ENCODE results near the gene PRKAG2. TPM values are rescaled to one million over a fixed set of nuclear protein-coding genes. Genes with fewer than 3 reads are reported as not detected.

The PRKAG2 gene
- total RNA-seq, 1 donor from 2014 or later, result 17.9 TPM

DNA sequence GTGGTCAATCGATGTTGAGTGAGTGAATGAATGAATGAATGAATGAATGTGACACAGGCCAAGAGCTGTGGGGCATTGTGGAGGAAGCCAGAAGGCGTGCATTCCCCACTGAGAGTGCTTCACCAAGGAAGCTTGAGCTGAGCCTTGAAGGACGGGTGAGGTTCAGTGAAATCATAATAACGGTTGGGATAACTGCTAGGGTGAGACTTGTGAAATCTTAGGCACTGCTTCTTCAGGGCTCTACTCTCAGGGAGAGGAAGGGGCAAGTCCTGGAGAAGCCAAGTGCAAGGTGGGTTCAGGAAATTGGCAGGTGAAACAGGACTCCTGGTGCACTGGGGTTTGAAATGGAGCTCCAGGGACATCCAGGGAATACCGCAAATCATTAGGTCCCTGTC is 23.7 kb upstream of the PRKAG2 start:
- no peak for DNase-seq (ENCODE audit: extremely low spot score, unreplicated experiment)
- Mint-ChIP-seq H3K36me3 (no peaks in the 10 kb centered on the region), H3K4me3 (no peak overlapping the region), H3K4me1 (ENCODE audit: unreplicated experiment) (peaks cover 20% of the 10 kb centered on the region), H3K27ac (no peak overlapping the region), H3K9me3 (no peaks in the 10 kb centered on the region), H3K27me3 (peaks cover 24% of the 10 kb centered on the region)
- TF ChIP-seq, protein P1, sequence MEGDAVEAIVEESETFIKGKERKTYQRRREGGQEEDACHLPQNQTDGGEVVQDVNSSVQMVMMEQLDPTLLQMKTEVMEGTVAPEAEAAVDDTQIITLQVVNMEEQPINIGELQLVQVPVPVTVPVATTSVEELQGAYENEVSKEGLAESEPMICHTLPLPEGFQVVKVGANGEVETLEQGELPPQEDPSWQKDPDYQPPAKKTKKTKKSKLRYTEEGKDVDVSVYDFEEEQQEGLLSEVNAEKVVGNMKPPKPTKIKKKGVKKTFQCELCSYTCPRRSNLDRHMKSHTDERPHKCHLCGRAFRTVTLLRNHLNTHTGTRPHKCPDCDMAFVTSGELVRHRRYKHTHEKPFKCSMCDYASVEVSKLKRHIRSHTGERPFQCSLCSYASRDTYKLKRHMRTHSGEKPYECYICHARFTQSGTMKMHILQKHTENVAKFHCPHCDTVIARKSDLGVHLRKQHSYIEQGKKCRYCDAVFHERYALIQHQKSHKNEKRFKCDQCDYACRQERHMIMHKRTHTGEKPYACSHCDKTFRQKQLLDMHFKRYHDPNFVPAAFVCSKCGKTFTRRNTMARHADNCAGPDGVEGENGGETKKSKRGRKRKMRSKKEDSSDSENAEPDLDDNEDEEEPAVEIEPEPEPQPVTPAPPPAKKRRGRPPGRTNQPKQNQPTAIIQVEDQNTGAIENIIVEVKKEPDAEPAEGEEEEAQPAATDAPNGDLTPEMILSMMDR (conservative IDR thresholded peaks at IDR 0.05), result no peak

DNA sequence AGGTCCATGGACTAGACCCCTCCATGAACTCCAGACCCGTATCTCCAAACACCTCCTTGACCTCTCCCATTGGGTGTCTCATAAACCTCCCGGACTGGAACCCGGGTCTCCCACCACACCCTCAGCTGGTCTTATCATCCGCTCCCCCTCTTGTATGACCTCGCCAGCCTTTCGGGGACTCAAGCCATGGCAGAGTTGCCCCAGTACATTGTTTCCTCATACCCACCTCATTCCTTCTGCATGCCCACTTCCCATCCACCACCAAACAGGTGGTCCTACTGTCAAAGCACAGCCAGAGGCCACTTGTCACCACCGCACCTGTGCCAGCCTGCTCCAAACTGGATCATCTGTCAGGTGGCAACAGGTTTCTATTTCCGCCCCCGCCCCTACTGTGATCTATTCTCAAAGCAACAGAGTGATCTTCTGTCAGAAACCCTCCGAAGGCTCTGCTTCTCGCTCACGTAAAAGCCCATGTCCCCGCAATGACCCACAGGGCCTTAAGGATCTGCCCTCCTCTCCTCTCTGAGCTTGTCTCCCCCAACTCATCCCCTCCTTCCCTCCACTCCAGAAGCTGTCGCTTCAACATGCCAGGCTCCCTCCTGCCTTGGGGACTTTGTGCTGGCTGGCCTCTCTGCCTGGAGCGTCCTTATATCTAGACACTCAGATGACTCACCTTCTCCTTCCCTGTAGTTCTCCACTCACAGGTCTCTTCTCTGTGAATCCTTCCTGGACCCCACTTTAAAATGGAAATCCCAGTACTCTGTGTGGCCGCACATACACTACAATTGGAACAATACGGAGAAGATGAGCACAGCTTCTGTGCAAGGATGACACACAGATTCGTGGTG is 22.8 kb upstream of the PRKAG2 start:
- Mint-ChIP-seq H3K36me3 (no peaks in the 10 kb centered on the region), H3K4me1 (ENCODE audit: unreplicated experiment) (peaks cover 25% of the 10 kb centered on the region), H3K27me3 (peaks cover 20% of the 10 kb centered on the region), H3K27ac (no peak overlapping the region), H3K4me3 (no peak overlapping the region), H3K9me3 (no peaks in the 10 kb centered on the region)
- DNase-seq (ENCODE audit: extremely low spot score, unreplicated experiment), result no peak
- TF ChIP-seq, protein P1 (conservative IDR thresholded peaks at IDR 0.05), result no peak

DNA sequence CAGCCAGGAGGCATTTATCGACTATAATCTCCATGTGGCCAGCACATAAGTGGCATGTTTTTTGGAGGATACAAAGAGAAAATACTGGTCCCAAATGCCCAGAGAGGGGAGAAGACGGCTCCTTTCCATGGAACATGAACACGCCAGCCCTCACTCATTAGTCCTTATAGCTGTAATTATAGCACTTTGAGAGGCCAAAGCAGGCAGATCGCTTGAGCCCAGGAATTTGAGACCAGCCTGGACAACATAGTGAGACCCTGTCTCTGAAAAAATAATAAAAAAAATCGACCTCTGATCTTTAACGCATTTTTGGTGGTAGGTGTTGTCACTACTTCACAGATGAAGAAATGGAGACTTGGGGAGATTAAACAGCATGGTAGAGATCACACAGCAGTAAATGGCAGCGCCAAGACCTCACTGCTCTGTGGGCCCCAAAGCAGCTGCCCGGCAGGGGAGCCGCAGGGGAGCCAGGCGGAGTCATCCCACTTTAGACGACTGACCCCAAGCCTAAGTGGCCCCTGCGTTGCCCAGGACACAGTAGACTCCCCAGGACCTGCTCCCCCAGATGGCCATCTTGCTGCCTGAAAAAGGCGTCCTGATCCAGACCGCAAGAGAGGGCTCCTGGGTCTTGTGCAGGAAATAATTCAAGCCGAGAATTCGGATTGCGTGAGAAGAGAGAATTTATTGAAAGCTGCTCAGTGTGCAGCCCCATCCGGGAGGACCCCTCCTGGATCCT is 21.2 kb upstream of the PRKAG2 start:
- no peak overlapping the region for H3K27ac Mint-ChIP-seq
- peaks cover 26% of the 10 kb centered on the region for H3K27me3 Mint-ChIP-seq
- no peak for DNase-seq (ENCODE audit: extremely low spot score, unreplicated experiment)
- no peak overlapping the region for H3K4me3 Mint-ChIP-seq
- TF ChIP-seq, protein P1 (conservative IDR thresholded peaks at IDR 0.05), result no peak
- peaks cover 25% of the 10 kb centered on the region for H3K4me1 Mint-ChIP-seq (ENCODE audit: unreplicated experiment)
- H3K9me3 Mint-ChIP-seq, result no peaks in the 10 kb centered on the region
- H3K36me3 Mint-ChIP-seq, result no peaks in the 10 kb centered on the region

DNA sequence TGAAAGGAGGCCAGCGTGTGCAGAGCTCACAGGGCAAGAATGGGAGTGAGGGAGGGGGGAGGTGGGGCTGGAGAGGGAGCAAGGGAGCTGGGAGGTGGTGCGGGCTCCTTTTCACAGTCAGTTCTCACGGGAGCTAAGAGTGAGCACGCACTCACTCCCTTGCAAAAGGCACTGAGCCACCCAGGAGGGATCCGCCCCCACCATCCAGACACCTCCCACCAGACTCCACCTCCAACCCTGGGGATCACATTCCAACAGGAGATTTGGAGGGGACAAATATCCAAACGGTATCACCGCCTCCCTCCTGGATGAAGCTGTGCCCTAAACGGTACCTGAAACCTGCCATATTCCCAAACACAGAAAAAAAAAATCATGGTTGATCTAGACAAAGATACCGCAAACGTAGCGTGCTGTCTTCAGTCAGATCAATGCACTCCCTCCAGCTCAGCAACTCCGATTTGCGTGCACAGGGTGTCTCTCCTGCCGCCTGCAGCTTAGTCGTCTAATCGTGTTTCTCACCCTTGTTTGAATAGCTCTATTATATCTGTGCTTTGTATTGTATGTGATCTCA is 20.3 kb upstream of the PRKAG2 start:
- Mint-ChIP-seq H3K9me3 (no peaks in the 10 kb centered on the region), H3K27ac (peak overlapping the region; percentile 47), H3K36me3 (no peaks in the 10 kb centered on the region), H3K4me3 (peak overlapping the region; percentile 75), H3K4me1 (ENCODE audit: unreplicated experiment) (peaks cover 27% of the 10 kb centered on the region), H3K27me3 (peaks cover 27% of the 10 kb centered on the region)
- TF ChIP-seq, protein P1 (conservative IDR thresholded peaks at IDR 0.05), result no peak
- DNase-seq (ENCODE audit: extremely low spot score, unreplicated experiment), result no peak

DNA sequence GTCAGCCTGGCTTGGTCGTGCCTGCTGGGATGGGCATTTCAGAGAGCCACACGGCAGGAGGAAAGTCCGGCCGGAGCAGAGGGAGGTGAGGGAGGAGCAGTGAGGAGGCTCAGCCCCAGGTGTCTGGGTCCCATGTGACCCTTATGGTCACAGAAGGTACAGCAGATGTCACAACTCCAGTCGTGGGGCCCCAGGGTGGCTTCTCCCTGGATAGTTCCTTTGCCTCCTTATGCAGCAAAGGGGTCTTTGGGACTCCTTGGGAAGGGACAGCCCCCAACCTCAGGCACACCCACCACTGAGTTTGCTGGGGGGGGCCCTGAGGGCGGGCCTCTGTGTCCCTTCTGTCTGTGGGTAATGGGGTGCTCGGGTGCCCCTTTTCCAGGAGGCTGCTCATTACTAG is 19.6 kb upstream of the PRKAG2 start:
- DNase-seq (ENCODE audit: extremely low spot score, unreplicated experiment), result no peak
- Mint-ChIP-seq H3K27ac (no peak overlapping the region), H3K9me3 (no peaks in the 10 kb centered on the region), H3K4me3 (no peak overlapping the region), H3K36me3 (no peaks in the 10 kb centered on the region), H3K27me3 (peaks cover 29% of the 10 kb centered on the region), H3K4me1 (ENCODE audit: unreplicated experiment) (peaks cover 29% of the 10 kb centered on the region)
- TF ChIP-seq, protein P1 (conservative IDR thresholded peaks at IDR 0.05), result no peak

Measured in type B pancreatic cell (in vitro differentiated cells).